ENCODE results near the gene DEXI. TPM values are rescaled to one million over a fixed set of nuclear protein-coding genes. Genes with fewer than 3 reads are reported as not detected.

DEXI gene
- total RNA-seq, 1 experiment from 2014 or later = 23.7 TPM

GRCh38 chr16:10936272-10936984 is 5.8 kb downstream of the DEXI start:
- no peak overlapping the region for H3K27ac Mint-ChIP-seq (ENCODE audit: unreplicated experiment)
- CTCF ChIA-PET = interaction anchor here (1.0 kb wide), 1 partner anchor 18 kb away, joined by 3 read pairs; no protein-coding TSS in a partner anchor

GRCh38 chr16:10935226-10935915 is 6.9 kb downstream of the DEXI start:
- H3K4me1 ChIP-seq = peaks cover 22% of the 10 kb centered on the region; the same call in 1 of the 2 replicates
- H3K36me3 ChIP-seq (ENCODE audit: control insufficient read depth, insufficient read depth, low read length) = peaks cover 3% of the 10 kb centered on the region
- H3K27ac Mint-ChIP-seq (ENCODE audit: unreplicated experiment) = no peak overlapping the region
- TF ChIP-seq CTCF (IDR thresholded peaks at IDR 0.05; ENCODE audit: insufficient read depth in 1 of 2, low read depth in 1 of 2, low read length in 1 of 2, severe bottlenecking in 1 of 2, unreplicated experiment in 1 of 2) = no peak
- peaks cover 12% of the 10 kb centered on the region for H3K36me3 Mint-ChIP-seq (ENCODE audit: insufficient read depth, unreplicated experiment)
- H3K4me3 Mint-ChIP-seq (ENCODE audit: unreplicated experiment) = no peak overlapping the region
- ChIA-PET POLR2A (no interaction called here), CTCF (no interaction called here)
- no peaks in the 10 kb centered on the region for H3K9me3 ChIP-seq
- no peaks in the 10 kb centered on the region for H3K9me3 Mint-ChIP-seq (ENCODE audit: unreplicated experiment)
- intact Hi-C loops (cut with micrococcal nuclease; ENCODE audit: unreplicated experiment) = no loop called here
- no peak overlapping the region for H3K4me3 ChIP-seq (ENCODE audit: low read depth, low read length)
- no peaks in the 10 kb centered on the region for H3K27me3 Mint-ChIP-seq (ENCODE audit: insufficient read depth, unreplicated experiment)
- H3K27me3 ChIP-seq (replicated peaks; ENCODE audit: control insufficient read depth, insufficient read depth, low read length) = no peaks in the 10 kb centered on the region
- BruUV-seq (replicated peaks) = no TSS peak
- H3K4me1 Mint-ChIP-seq (ENCODE audit: low read depth, unreplicated experiment) = peaks cover 11% of the 10 kb centered on the region
- DNase-seq = no peak

More at GRCh38 chr16:10936272-10936984, 5.8 kb downstream of the DEXI start:
- no peak overlapping the region for H3K4me3 Mint-ChIP-seq (ENCODE audit: unreplicated experiment)
- Histone ChIP-seq H3K36me3 (ENCODE audit: control insufficient read depth, insufficient read depth, low read length) (peaks cover 3% of the 10 kb centered on the region), H3K27me3 (replicated peaks; ENCODE audit: control insufficient read depth, insufficient read depth, low read length) (no peaks in the 10 kb centered on the region), H3K4me1 (peaks cover 23% of the 10 kb centered on the region; the same call in 1 of the 2 replicates), H3K9me3 (no peaks in the 10 kb centered on the region), H3K4me3 (ENCODE audit: low read depth, low read length) (no peak overlapping the region)
- H3K4me1 Mint-ChIP-seq (ENCODE audit: low read depth, unreplicated experiment) = peaks cover 18% of the 10 kb centered on the region
- intact Hi-C loops (cut with micrococcal nuclease; ENCODE audit: unreplicated experiment) = no loop called here
- no peaks in the 10 kb centered on the region for H3K27me3 Mint-ChIP-seq (ENCODE audit: insufficient read depth, unreplicated experiment)
- no peaks in the 10 kb centered on the region for H3K9me3 Mint-ChIP-seq (ENCODE audit: unreplicated experiment)
- peaks cover 10% of the 10 kb centered on the region for H3K36me3 Mint-ChIP-seq (ENCODE audit: insufficient read depth, unreplicated experiment)
- no peak for TF ChIP-seq CTCF (IDR thresholded peaks at IDR 0.05; ENCODE audit: insufficient read depth in 1 of 2, low read depth in 1 of 2, low read length in 1 of 2, severe bottlenecking in 1 of 2, unreplicated experiment in 1 of 2)
- POLR2A ChIA-PET = no interaction called here
- no TSS peak for BruUV-seq (replicated peaks)
- no peak for DNase-seq

- no peak for TF ChIP-seq CTCF (IDR thresholded peaks at IDR 0.05; ENCODE audit: insufficient read depth in 1 of 2, low read depth in 1 of 2, low read length in 1 of 2, severe bottlenecking in 1 of 2, unreplicated experiment in 1 of 2)
- Histone ChIP-seq H3K36me3 (ENCODE audit: control insufficient read depth, insufficient read depth, low read length) (peaks cover 1% of the 10 kb centered on the region; the same call in 1 of the 2 replicates), H3K4me1 (peaks cover 13% of the 10 kb centered on the region; the same call in 1 of the 2 replicates), H3K4me3 (ENCODE audit: low read depth, low read length) (no peak overlapping the region), H3K9me3 (no peaks in the 10 kb centered on the region), H3K27me3 (replicated peaks; ENCODE audit: control insufficient read depth, insufficient read depth, low read length) (no peaks in the 10 kb centered on the region)
- ChIA-PET CTCF (no interaction called here), POLR2A (no interaction called here)
- Mint-ChIP-seq H3K27ac (ENCODE audit: unreplicated experiment) (no peak overlapping the region), H3K4me1 (ENCODE audit: low read depth, unreplicated experiment) (peaks cover 5% of the 10 kb centered on the region), H3K4me3 (ENCODE audit: unreplicated experiment) (no peak overlapping the region), H3K36me3 (ENCODE audit: insufficient read depth, unreplicated experiment) (peaks cover 12% of the 10 kb centered on the region), H3K9me3 (ENCODE audit: unreplicated experiment) (no peaks in the 10 kb centered on the region), H3K27me3 (ENCODE audit: insufficient read depth, unreplicated experiment) (no peaks in the 10 kb centered on the region)
- BruUV-seq (replicated peaks) = no TSS peak
- intact Hi-C loops (cut with micrococcal nuclease; ENCODE audit: unreplicated experiment) = no loop called here
- no peak for DNase-seq
Measured at GRCh38 chr16:10934325-10935107, 7.8 kb downstream of the DEXI start.

All from Caco-2 (cell line).